ENCODE results near the gene VSIG10L. TPM values are rescaled to one million over a fixed set of nuclear protein-coding genes. Genes with fewer than 3 reads are reported as not detected.

The VSIG10L gene
- total RNA-seq, 2 experiments from 2014 or later: 0.62 to 0.94 TPM

DNA sequence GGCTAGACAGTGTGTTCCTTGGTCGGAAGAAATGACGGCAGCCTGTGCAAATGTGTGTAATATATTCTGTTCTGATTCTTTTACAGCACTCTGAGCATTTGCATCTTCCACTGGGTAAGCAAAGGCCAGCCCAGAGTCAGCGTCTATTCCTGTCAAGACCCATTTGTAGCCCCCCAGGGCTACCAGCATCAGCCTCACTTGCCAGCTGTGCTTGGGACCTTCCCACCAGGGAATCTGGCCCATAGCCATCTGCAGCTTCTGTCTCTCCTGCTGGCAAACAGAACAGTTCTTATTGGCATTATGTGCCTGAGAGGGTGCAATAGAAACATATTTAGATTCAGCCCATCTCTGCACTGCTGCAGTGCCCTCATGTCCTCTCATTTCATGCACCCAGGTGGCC lies 36.5 kb downstream of the VSIG10L start:
- H3K27me3 Mint-ChIP-seq: peaks cover 36% of the 10 kb centered on the region
- no peak overlapping the region for H3K4me3 Mint-ChIP-seq
- H3K27ac Mint-ChIP-seq: no peak overlapping the region
- peaks cover 7% of the 10 kb centered on the region for H3K9me3 Mint-ChIP-seq
- no peaks in the 10 kb centered on the region for H3K36me3 Mint-ChIP-seq
- DNase-seq: no peak
- POLR2A ChIA-PET: no interaction called here
- H3K4me1 Mint-ChIP-seq: no peaks in the 10 kb centered on the region
- no peak for ATAC-seq (ENCODE audit: low read depth)

DNA sequence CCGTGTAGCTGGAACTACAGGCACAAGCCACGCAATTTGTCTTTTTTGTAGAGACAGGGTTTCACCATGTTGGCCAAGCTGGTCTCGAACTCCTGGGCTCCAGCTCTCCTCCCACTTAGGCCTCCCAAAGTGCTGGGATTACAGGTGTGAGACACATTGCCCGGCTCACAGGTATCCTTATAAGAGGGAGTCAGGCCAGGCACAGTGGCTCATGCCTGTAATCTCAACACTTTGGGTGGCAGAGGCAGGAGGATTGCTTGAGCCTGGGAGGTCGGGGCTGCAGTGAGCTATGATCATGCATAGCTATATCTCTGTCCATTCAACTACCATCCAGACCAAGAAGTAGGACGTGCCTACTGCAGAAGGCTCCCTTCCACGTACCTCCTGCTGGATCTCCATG lies 40.7 kb downstream of the VSIG10L start:
- no peak overlapping the region for H3K27ac Mint-ChIP-seq
- H3K36me3 Mint-ChIP-seq: no peaks in the 10 kb centered on the region
- peaks cover 18% of the 10 kb centered on the region for H3K27me3 Mint-ChIP-seq
- POLR2A ChIA-PET: no interaction called here
- H3K9me3 Mint-ChIP-seq: peaks cover 6% of the 10 kb centered on the region
- no peak for DNase-seq
- no peak overlapping the region for H3K4me3 Mint-ChIP-seq
- ATAC-seq (ENCODE audit: low read depth): no peak
- H3K4me1 Mint-ChIP-seq: no peaks in the 10 kb centered on the region

DNA sequence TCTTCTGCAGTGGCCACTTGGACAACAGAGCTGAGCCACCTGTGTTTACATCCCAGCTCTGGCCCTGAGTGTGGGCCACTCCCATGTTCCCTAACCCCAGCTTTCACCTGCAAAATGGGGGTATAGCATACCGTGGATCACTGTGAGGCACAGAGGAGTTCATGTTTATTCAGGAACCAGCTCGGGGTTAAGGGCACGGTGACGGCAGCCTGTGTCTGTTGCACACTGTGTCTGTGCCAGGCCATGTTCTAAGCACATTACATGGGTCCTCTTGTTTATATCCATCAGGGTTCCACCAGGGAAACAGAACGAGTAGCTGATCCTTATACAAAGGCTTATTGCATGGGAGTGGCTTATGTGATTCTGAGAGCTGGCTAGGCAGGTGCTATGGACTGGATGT lies 44.5 kb downstream of the VSIG10L start:
- Mint-ChIP-seq H3K36me3 (no peaks in the 10 kb centered on the region), H3K4me3 (no peak overlapping the region), H3K4me1 (no peaks in the 10 kb centered on the region), H3K9me3 (no peaks in the 10 kb centered on the region), H3K27me3 (peaks cover 3% of the 10 kb centered on the region), H3K27ac (no peak overlapping the region)
- POLR2A ChIA-PET: no interaction called here
- no peak for DNase-seq
- ATAC-seq (ENCODE audit: low read depth): no peak

- Mint-ChIP-seq H3K27ac (no peak overlapping the region), H3K27me3 (peaks cover 2% of the 10 kb centered on the region), H3K36me3 (no peaks in the 10 kb centered on the region), H3K4me1 (no peaks in the 10 kb centered on the region), H3K4me3 (no peak overlapping the region), H3K9me3 (no peaks in the 10 kb centered on the region)
- DNase-seq (no peak), ATAC-seq (ENCODE audit: low read depth) (no peak)
- POLR2A ChIA-PET: interaction anchor here (0.6 kb wide), 1 partner anchor 545 kb away, joined by 3 read pairs; no protein-coding TSS in a partner anchor
Measured at GRCh38 chr19:51296336-51297093, 45.4 kb downstream of the VSIG10L start.

GRCh38 chr19:51295382-51296126 lies 46.4 kb downstream of the VSIG10L start:
- ATAC-seq (ENCODE audit: low read depth) (no peak), DNase-seq (no peak)
- peaks cover 2% of the 10 kb centered on the region for H3K27me3 Mint-ChIP-seq
- no peaks in the 10 kb centered on the region for H3K9me3 Mint-ChIP-seq
- H3K36me3 Mint-ChIP-seq: no peaks in the 10 kb centered on the region
- H3K4me3 Mint-ChIP-seq: no peak overlapping the region
- no peaks in the 10 kb centered on the region for H3K4me1 Mint-ChIP-seq
- POLR2A ChIA-PET: interaction anchor here (0.6 kb wide), 2 partner anchors 394 to 544 kb away, joined by 3 read pairs; no protein-coding TSS in a partner anchor
- H3K27ac Mint-ChIP-seq: no peak overlapping the region

DNA sequence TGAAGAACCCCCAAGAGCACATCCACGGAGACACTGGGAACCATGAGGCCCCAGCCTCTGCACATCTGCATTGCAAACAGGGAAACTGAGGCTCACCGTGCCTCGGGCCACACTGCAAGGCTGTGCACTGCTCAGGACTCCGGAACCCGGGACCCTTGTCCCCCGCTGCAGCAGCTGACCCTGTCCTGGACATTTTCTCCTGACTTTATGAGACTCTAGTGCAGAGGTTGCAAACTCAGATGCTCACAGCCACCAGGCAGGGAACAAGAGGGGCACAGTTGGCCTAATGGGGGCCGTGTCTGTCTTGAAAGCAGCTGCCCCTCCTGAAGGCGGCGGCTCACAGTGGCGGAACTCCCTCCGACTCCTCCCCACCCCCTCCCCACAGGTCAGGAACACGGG lies 47.0 kb downstream of the VSIG10L start:
- peaks cover 2% of the 10 kb centered on the region for H3K27me3 Mint-ChIP-seq
- no peaks in the 10 kb centered on the region for H3K9me3 Mint-ChIP-seq
- H3K4me1 Mint-ChIP-seq: no peaks in the 10 kb centered on the region
- no peak overlapping the region for H3K4me3 Mint-ChIP-seq
- POLR2A ChIA-PET: no interaction called here
- DNase-seq (no peak), ATAC-seq (ENCODE audit: low read depth) (no peak)
- no peaks in the 10 kb centered on the region for H3K36me3 Mint-ChIP-seq
- H3K27ac Mint-ChIP-seq: no peak overlapping the region

GRCh38 chr19:51294211-51294976 lies 47.5 kb downstream of the VSIG10L start:
- POLR2A ChIA-PET: no interaction called here
- Mint-ChIP-seq H3K27me3 (peaks cover 2% of the 10 kb centered on the region), H3K36me3 (no peaks in the 10 kb centered on the region), H3K4me1 (no peaks in the 10 kb centered on the region), H3K4me3 (no peak overlapping the region), H3K9me3 (no peaks in the 10 kb centered on the region), H3K27ac (no peak overlapping the region)
- DNase-seq: no peak
- no peak for ATAC-seq (ENCODE audit: low read depth)

DNA sequence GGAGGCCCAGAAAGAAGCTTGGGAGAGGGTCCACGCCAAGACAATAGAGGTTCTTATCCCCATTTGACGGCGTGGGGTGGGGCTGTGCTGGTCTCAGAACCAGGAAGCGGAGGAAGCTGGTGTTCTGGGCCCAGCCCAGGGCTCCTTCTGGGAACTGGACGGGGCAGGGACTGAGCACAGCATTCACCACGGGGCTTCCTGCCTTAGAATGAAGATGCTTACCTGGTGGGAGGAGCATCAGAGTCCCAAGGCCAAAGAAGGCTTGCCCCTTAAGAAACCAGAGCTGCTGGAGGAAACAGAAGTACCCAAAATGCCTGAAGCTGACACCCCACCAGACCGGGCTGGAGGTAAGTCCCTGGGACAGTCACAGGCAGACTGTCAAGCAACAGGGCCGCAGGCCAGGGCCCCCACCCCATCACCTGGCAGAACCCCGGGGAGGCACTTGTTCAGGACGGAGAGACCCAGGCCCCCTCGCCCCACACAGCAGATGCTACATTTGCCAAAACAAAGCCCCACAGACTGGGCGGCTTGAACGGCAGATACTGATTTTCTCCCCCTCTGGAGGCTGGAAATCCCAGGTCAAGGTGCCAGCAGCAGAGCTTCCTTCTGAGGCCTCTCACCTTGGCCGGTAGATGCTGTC lies 48.2 kb downstream of the VSIG10L start:
- Mint-ChIP-seq H3K27ac (no peak overlapping the region), H3K4me3 (no peak overlapping the region)

DNA sequence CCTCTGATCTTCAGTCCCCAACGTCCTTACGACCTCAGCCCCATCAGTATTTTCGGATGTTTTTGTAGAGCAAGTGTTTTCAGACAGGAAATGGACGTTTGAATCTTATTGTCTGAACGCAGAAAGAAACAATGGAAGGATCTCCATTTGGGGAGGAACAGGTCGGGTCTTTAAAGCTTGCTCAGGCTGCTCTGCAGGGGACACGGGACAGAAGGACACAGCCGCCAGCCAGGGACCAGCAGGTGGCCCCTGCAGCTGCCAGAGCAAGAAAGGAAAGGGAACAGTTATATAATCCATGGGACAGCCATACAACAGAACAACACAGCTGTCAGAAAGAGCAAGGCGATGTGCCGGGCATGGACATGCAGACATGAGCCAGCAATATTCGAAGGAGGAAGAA lies 49.0 kb downstream of the VSIG10L start:
- no peak overlapping the region for H3K27ac Mint-ChIP-seq
- POLR2A ChIA-PET: no interaction called here
- DNase-seq: no peak
- H3K36me3 Mint-ChIP-seq: no peaks in the 10 kb centered on the region
- no peaks in the 10 kb centered on the region for H3K9me3 Mint-ChIP-seq
- no peak overlapping the region for H3K4me3 Mint-ChIP-seq
- ATAC-seq (ENCODE audit: low read depth): no peak
- no peaks in the 10 kb centered on the region for H3K4me1 Mint-ChIP-seq
- peaks cover under 1% of the 10 kb centered on the region for H3K27me3 Mint-ChIP-seq

More for the DNA sequence above, 48.2 kb downstream of the VSIG10L start:
- Mint-ChIP-seq H3K27me3 (peaks cover 2% of the 10 kb centered on the region), H3K9me3 (no peaks in the 10 kb centered on the region), H3K36me3 (no peaks in the 10 kb centered on the region), H3K4me1 (no peaks in the 10 kb centered on the region)
- no peak for DNase-seq
- POLR2A ChIA-PET: no interaction called here
- ATAC-seq (ENCODE audit: low read depth): no peak

DNA sequence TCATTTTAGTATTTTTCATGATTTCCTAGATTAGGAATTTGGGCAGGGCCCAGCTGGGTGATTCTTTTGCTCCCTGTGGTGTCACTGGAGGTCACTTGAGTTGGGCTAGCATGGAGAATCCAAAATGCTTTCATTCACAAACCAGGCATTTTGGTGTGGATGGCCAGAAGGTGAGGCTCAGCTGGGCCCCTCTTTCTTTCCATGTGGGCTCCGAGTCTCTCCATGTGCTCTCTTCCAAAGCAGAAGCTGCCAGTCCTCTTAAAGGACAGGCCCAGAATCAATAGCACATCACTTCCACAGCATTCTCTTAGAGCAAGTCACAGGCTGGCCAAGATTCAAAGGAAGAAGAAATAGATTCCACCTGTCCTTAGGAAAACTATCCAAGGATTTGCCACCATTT lies 52.3 kb downstream of the VSIG10L start:
- no peaks in the 10 kb centered on the region for H3K4me1 Mint-ChIP-seq
- DNase-seq (no peak), ATAC-seq (ENCODE audit: low read depth) (no peak)
- H3K27ac Mint-ChIP-seq: no peak overlapping the region
- H3K36me3 Mint-ChIP-seq: no peaks in the 10 kb centered on the region
- no peaks in the 10 kb centered on the region for H3K9me3 Mint-ChIP-seq
- H3K4me3 Mint-ChIP-seq: no peak overlapping the region
- POLR2A ChIA-PET: no interaction called here
- H3K27me3 Mint-ChIP-seq: peaks cover 11% of the 10 kb centered on the region

DNA sequence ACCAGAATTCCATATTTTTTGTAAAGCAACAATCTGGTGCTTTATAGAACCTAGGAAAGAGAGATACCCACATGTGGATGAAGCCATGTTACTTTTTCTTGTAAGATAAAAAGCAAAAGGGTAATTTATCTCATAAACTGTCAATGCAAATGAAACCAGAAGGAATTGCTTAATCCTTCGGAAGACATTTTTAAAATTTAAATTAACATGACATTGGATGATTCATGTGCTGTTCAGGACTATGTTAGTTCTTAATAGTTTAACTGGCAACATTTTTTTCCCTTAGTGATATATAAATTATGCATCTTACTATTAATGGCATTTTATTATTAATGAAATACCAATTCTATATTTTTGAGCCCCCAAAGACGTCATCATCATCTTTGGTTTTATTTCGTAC lies 56.3 kb downstream of the VSIG10L start:
- no peak overlapping the region for H3K27ac Mint-ChIP-seq
- peaks cover 20% of the 10 kb centered on the region for H3K27me3 Mint-ChIP-seq
- DNase-seq (no peak), ATAC-seq (ENCODE audit: low read depth) (no peak)
- peaks cover 3% of the 10 kb centered on the region for H3K9me3 Mint-ChIP-seq
- POLR2A ChIA-PET: no interaction called here
- no peak overlapping the region for H3K4me3 Mint-ChIP-seq
- no peaks in the 10 kb centered on the region for H3K4me1 Mint-ChIP-seq
- H3K36me3 Mint-ChIP-seq: no peaks in the 10 kb centered on the region

- H3K27ac Mint-ChIP-seq: no peak overlapping the region
- H3K4me3 Mint-ChIP-seq: no peak overlapping the region
- peaks cover 40% of the 10 kb centered on the region for H3K27me3 Mint-ChIP-seq
- no peaks in the 10 kb centered on the region for H3K36me3 Mint-ChIP-seq
- no peak for ATAC-seq (ENCODE audit: low read depth)
- H3K9me3 Mint-ChIP-seq: peaks cover 7% of the 10 kb centered on the region
- DNase-seq: no peak
- H3K4me1 Mint-ChIP-seq: no peaks in the 10 kb centered on the region
- POLR2A ChIA-PET: no interaction called here
Measured at GRCh38 chr19:51282335-51282734, 59.6 kb downstream of the VSIG10L start.

Data from activated naive CD8-positive, alpha-beta T cell treated with anti-CD3 and anti-CD28 coated beads, Interleukin-2, amount 10 ng/mL, durations not matched to agents 7 days and 5 days (primary cell).